HepG2 (cell line): Measurements from ENCODE around the gene UTP4.

Source experiments
- CTCF ChIP-seq: sonication (generic); formaldehyde crosslinking; IDR thresholded peaks from 2 replicates; pipeline ENCODE4 v1.5.0; 2020; ENCODE audit warnings: mild to moderate bottlenecking, missing genetic modification reagents, moderate library complexity
- IKZF1 ChIP-seq: fragments of 450-650 bp; IDR thresholded peaks from 2 replicates; pipeline ENCODE4 v1.7.1; 2016
- MATR3 ChIP-seq: sonication (generic); formaldehyde crosslinking; IDR thresholded peaks from 2 replicates; pipeline ENCODE4 v1.4.0; 2020; ENCODE audit warnings: missing genetic modification reagents
- MXI1 ChIP-seq: IDR thresholded peaks from 3 replicates; pipeline ENCODE4 v1.6.1; 2012; ENCODE audit warnings: low read depth, low read length, inconsistent platforms, borderline replicate concordance
- PAWR ChIP-seq: sonication (generic); formaldehyde crosslinking; IDR thresholded peaks from 2 replicates; pipeline ENCODE4 v1.4.0; 2020; ENCODE audit warnings: missing genetic modification reagents, mild to moderate bottlenecking, borderline replicate concordance
- SMC3 ChIP-seq: IDR thresholded peaks from 2 replicates; pipeline ENCODE4 v1.6.1; 2011; ENCODE audit warnings: low read length, improper control_type of control experiment
- ZMYM4 ChIP-seq: sonication (generic); formaldehyde crosslinking; IDR thresholded peaks from 2 replicates; pipeline ENCODE4 v1.8.1; 2023; ENCODE audit warnings: mild to moderate bottlenecking, missing genetic modification reagents
- ZNF274 ChIP-seq: sonication (generic); formaldehyde crosslinking; IDR thresholded peaks from 2 replicates; pipeline ENCODE4 v1.5.1; 2020; ENCODE audit warnings: mild to moderate bottlenecking, missing genetic modification reagents
- ZNF343 ChIP-seq: sonication (generic); formaldehyde crosslinking; IDR thresholded peaks from 2 replicates; pipeline ENCODE4 v1.4.0; 2020; ENCODE audit warnings: mild to moderate bottlenecking, missing genetic modification reagents

GRCh38 chr16:69166221-69166833 lies 33.9 kb downstream of the UTP4 start:
- TF ChIP-seq IKZF1 (no peak), SMC3 (no peak), PAWR (CRISPR knock-in tag) (no peak), CTCF (CRISPR knock-in tag) (no peak), MATR3 (no peak), MXI1 (no peak), ZNF343 (no peak), ZMYM4 (no peak), ZNF274 (no peak)
